ENCODE results near the gene IRF2BP2. TPM values are rescaled to one million over a fixed set of nuclear protein-coding genes. Genes with fewer than 3 reads are reported as not detected.

IRF2BP2 gene
- total and polyA plus RNA-seq, 2 of the 13 experiments (the other 11 are each of a cell fraction or from before 2014, with no cell fraction given), result 140 to 147 TPM

DNA sequence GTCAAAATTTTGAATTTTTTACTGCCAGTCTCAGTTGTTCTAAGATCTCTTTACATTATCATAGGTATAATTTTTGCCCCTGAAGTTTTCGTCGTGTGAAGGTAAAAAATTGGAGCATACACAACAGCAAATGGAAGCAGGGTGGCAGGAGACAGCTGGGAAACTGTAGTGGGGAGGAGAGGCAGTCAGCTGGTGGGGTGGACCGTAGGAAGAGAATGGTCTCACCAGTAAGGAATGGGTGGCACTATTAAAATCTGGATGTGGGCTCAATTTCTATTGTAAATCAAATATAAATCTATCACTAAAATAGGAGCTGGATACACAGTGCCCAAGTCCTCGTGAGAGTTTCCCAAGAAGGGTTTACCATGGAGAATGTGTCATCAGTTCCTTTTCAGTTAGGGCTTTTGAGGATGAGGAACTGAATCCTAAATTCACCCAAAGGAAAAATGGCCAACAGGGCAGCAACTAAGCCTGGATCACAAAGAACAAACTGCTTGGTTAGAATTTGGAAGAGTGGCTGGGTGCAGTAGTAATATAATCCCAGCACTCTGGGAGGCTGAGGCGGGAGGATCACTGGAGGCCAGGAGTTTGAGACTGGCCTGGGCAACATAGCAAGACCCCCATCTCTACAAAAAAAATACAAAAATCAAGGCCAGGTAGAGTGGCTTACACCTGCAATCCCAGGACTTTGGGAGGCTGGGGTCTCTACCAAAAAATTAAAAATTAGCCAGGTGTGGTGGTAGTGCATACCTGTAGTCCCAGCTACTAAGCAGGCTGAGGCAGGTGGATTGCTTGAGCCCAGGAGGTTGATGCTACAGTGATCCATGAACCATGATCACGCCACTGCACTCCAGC, 10.5 kb upstream of the IRF2BP2 start (continued):
- TF ChIP-seq, protein P1, sequence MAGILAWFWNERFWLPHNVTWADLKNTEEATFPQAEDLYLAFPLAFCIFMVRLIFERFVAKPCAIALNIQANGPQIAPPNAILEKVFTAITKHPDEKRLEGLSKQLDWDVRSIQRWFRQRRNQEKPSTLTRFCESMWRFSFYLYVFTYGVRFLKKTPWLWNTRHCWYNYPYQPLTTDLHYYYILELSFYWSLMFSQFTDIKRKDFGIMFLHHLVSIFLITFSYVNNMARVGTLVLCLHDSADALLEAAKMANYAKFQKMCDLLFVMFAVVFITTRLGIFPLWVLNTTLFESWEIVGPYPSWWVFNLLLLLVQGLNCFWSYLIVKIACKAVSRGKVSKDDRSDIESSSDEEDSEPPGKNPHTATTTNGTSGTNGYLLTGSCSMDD (CRISPR knock-in tag; IDR thresholded peaks at IDR 0.05), result no peak
- TF ChIP-seq TBX2 (CRISPR knock-in tag; IDR thresholded peaks at IDR 0.05; ENCODE audit: borderline replicate concordance) (no peak), RAD21 (CRISPR knock-in tag; IDR thresholded peaks at IDR 0.05) (peak; percentile 8; the same call in 1 of the 2 replicates), FOXM1 (CRISPR knock-in tag; IDR thresholded peaks at IDR 0.05) (no peak), TARDBP (CRISPR knock-in tag; IDR thresholded peaks at IDR 0.05) (0 out of 2 replicates have a peak, but pooled peaks have one; percentile 6), SOX6 (IDR thresholded peaks at IDR 0.05) (no peak), SOX6 (CRISPR knock-in tag; IDR thresholded peaks at IDR 0.05) (no peak), ETV5 (CRISPR knock-in tag; IDR thresholded peaks at IDR 0.05; ENCODE audit: borderline replicate concordance) (no peak), ZNF605 (CRISPR knock-in tag; IDR thresholded peaks at IDR 0.05) (no peak), ZFP36 (IDR thresholded peaks at IDR 0.05; ENCODE audit: borderline replicate concordance, low read depth, low read length, partially characterized antibody) (no peak), JUN (CRISPR knock-in tag; IDR thresholded peaks at IDR 0.05) (no peak), ZNF644 (CRISPR knock-in tag; IDR thresholded peaks at IDR 0.05; ENCODE audit: low read depth) (no peak), MAZ (IDR thresholded peaks at IDR 0.05; ENCODE audit: borderline replicate concordance, low read depth, low read length) (no peak), MAZ (CRISPR knock-in tag; IDR thresholded peaks at IDR 0.05; ENCODE audit: low read depth) (0 out of 2 replicates have a peak, but pooled peaks have one; percentile 42), ZBTB20 (CRISPR knock-in tag; IDR thresholded peaks at IDR 0.05; ENCODE audit: borderline replicate concordance, low read depth) (no peak), ZBTB42 (CRISPR knock-in tag; IDR thresholded peaks at IDR 0.05) (no peak), HDAC1 (CRISPR knock-in tag; IDR thresholded peaks at IDR 0.05) (no peak; the same call in none of the 2 replicates), MTA1 (CRISPR knock-in tag; IDR thresholded peaks at IDR 0.05; ENCODE audit: borderline replicate concordance) (no peak), ZNF670 (CRISPR knock-in tag; IDR thresholded peaks at IDR 0.05; ENCODE audit: borderline replicate concordance) (no peak), SRSF9 (IDR thresholded peaks at IDR 0.05; ENCODE audit: borderline replicate concordance, insufficient read depth, low read depth, low read length, poor library complexity, severe bottlenecking) (no peak)
- TF ChIP-seq, protein P2, sequence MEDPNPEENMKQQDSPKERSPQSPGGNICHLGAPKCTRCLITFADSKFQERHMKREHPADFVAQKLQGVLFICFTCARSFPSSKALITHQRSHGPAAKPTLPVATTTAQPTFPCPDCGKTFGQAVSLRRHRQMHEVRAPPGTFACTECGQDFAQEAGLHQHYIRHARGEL (CRISPR knock-in tag; IDR thresholded peaks at IDR 0.05), result no peak
- TF ChIP-seq, protein P3, sequence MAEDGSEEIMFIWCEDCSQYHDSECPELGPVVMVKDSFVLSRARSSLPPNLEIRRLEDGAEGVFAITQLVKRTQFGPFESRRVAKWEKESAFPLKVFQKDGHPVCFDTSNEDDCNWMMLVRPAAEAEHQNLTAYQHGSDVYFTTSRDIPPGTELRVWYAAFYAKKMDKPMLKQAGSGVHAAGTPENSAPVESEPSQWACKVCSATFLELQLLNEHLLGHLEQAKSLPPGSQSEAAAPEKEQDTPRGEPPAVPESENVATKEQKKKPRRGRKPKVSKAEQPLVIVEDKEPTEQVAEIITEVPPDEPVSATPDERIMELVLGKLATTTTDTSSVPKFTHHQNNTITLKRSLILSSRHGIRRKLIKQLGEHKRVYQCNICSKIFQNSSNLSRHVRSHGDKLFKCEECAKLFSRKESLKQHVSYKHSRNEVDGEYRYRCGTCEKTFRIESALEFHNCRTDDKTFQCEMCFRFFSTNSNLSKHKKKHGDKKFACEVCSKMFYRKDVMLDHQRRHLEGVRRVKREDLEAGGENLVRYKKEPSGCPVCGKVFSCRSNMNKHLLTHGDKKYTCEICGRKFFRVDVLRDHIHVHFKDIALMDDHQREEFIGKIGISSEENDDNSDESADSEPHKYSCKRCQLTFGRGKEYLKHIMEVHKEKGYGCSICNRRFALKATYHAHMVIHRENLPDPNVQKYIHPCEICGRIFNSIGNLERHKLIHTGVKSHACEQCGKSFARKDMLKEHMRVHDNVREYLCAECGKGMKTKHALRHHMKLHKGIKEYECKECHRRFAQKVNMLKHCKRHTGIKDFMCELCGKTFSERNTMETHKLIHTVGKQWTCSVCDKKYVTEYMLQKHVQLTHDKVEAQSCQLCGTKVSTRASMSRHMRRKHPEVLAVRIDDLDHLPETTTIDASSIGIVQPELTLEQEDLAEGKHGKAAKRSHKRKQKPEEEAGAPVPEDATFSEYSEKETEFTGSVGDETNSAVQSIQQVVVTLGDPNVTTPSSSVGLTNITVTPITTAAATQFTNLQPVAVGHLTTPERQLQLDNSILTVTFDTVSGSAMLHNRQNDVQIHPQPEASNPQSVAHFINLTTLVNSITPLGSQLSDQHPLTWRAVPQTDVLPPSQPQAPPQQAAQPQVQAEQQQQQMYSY (CRISPR knock-in tag; IDR thresholded peaks at IDR 0.05), result 0 out of 2 replicates have a peak, but pooled peaks have one; percentile 13
- TF ChIP-seq, protein P4, sequence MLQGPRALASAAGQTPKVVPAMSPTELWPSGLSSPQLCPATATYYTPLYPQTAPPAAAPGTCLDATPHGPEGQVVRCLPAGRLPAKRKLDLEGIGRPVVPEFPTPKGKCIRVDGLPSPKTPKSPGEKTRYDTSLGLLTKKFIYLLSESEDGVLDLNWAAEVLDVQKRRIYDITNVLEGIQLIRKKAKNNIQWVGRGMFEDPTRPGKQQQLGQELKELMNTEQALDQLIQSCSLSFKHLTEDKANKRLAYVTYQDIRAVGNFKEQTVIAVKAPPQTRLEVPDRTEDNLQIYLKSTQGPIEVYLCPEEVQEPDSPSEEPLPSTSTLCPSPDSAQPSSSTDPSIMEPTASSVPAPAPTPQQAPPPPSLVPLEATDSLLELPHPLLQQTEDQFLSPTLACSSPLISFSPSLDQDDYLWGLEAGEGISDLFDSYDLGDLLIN (CRISPR knock-in tag; IDR thresholded peaks at IDR 0.05; ENCODE audit: borderline replicate concordance), result no peak

All from HepG2 (cell line).